Activated CD4-positive, alpha-beta T cell treated with anti-CD3 and anti-CD28 coated beads, Interleukin-2, amount 10 ng/mL, durations not matched to agents 7 days and 5 days (primary cell): ENCODE results near the gene HSPA8. TPM values are rescaled to one million over a fixed set of nuclear protein-coding genes. Genes with fewer than 3 reads are reported as not detected.
"Not testable (repeated sequence)": the region's sequence is repeated elsewhere in the genome, so short reads cannot be mapped to it uniquely, and the experiment has no call there.

ENCODE experiments used
- CTCF ChIA-PET: fragments of 350-600 bp; sonication (Branson Sonifier 250); formaldehyde crosslinking; loops from one replicate; lab custom pipeline; 2021; ENCODE audit warnings: antibody characterized with exemption; lab: Charles Lee
- POLR2A ChIA-PET: fragments of 350-600 bp; sonication (Branson Sonifier 250); formaldehyde crosslinking; loops from one replicate; lab custom pipeline; 2021; ENCODE audit warnings: antibody characterized with exemption; lab: Charles Lee
- DNase-seq: peaks from one replicate; pipeline ENCODE4 v3.0.0-alpha.2; 2020
- H3K27ac Mint-ChIP-seq: one replicate; pipeline ENCODE4 v1.8.0; 2021; ENCODE audit warnings: mild to moderate bottlenecking, moderate library complexity, mixed read lengths
- H3K27me3 Mint-ChIP-seq: one replicate; pipeline ENCODE4 v1.8.0; 2021; ENCODE audit warnings: mixed read lengths
- H3K36me3 Mint-ChIP-seq: one replicate; pipeline ENCODE4 v1.8.0; 2021; ENCODE audit warnings: low read depth, mixed read lengths
- H3K4me1 Mint-ChIP-seq: one replicate; pipeline ENCODE4 v1.8.0; 2021; ENCODE audit warnings: mixed read lengths
- H3K4me3 Mint-ChIP-seq: one replicate; pipeline ENCODE4 v1.8.0; 2021; ENCODE audit warnings: mild to moderate bottlenecking, moderate library complexity, mixed read lengths
- H3K9me3 Mint-ChIP-seq: one replicate; pipeline ENCODE4 v1.8.0; 2021; ENCODE audit warnings: mixed read lengths
- total RNA-seq, 2 experiments: library from RNA; stranded (reverse); gene quantifications; one replicate each; pipeline ENCODE4 v1.2.3, GENCODE V29; 2021

Gene HSPA8
- total RNA-seq, 2 experiments from 2014 or later, result 2,083 to 2,541 TPM

DNA sequence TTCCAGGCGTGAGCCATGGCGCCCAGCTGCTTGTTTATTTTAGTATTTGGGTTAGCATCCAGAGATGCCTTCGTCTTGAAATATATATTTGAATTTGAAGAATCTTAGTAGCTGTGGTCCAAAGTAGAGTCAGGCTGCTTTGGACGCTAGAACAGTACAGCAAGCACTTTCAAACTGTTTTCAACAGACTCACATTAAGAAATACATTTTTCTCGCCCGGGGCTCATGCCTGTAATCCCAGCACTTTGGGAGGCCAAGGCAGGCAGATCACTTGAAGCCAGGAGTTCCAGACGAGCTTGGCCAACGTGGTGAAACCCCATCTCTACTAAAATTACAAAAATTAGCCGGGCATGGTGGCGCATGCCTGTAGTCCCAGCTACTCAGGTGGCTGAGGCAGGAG, 27.0 kb upstream of the HSPA8 start:
- POLR2A ChIA-PET, H3K9me3 Mint-ChIP-seq, H3K27me3 Mint-ChIP-seq, H3K4me3 Mint-ChIP-seq, H3K36me3 Mint-ChIP-seq, DNase-seq: not testable (repeated sequence)
- CTCF ChIA-PET, result interaction anchor here (0.6 to 2.6 kb wide), 7 partner anchors 9 to 173 kb away, joined by 3 to 14 read pairs (median 4); no protein-coding TSS in a partner anchor
- peak overlapping the region; percentile 94 for H3K27ac Mint-ChIP-seq
- H3K4me1 Mint-ChIP-seq, result peaks cover 58% of the 10 kb centered on the region

DNA sequence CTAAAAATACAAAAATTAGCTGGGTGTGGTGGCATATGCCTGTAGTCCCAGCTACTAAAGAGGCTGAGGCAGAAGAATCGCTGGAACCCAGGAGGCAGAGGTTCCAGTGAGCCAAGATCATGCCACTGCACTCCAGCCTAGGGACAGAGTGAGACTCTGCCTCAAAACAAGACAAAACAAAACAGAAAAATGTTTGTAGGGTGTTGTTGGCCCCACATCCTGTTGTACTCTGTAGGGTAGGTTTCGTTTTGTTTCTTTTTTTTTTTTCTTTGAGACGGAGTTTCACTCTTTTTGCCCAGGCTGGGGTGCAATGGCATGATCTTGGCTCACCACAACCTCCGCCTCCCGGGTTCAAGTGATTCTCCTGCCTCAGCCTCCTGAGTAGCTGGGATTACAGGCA, 25.7 kb upstream of the HSPA8 start:
- POLR2A ChIA-PET, H3K27me3 Mint-ChIP-seq: not testable (repeated sequence)
- peak overlapping the region; percentile 94 for H3K27ac Mint-ChIP-seq

DNA sequence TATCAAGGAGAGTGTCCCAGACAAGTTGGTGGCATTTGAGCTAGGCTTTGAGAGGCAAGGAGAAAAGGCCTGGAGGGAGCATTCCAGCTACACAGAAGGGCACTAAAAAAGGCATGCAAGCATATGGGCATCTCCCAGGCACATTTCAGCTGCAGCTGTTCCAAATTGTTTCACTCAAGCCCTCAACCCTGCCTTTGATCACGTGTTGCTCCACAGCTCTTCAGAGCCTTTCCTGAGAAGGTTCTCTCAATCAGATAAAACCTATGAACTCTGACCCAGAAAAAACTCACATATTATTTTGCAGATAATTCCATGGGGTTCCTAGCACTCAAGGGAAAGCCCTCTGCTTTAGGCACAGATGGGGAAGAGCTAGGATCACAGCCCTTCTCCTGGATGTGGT, 24.4 kb upstream of the HSPA8 start:
- peaks cover 12% of the 10 kb centered on the region for H3K9me3 Mint-ChIP-seq

More for the DNA sequence above, 25.7 kb upstream of the HSPA8 start:
- Mint-ChIP-seq H3K4me1 (peaks cover 71% of the 10 kb centered on the region), H3K9me3 (peaks cover 12% of the 10 kb centered on the region), H3K4me3 (peak overlapping the region; percentile 56)
- CTCF ChIA-PET, result interaction anchor here (0.6 to 2.6 kb wide), 4 partner anchors 15 to 160 kb away, joined by 4 to 14 read pairs (median 6); no protein-coding TSS in a partner anchor
- peak; percentile 70 for DNase-seq
- H3K36me3 Mint-ChIP-seq, result not testable (repeated sequence)

DNA sequence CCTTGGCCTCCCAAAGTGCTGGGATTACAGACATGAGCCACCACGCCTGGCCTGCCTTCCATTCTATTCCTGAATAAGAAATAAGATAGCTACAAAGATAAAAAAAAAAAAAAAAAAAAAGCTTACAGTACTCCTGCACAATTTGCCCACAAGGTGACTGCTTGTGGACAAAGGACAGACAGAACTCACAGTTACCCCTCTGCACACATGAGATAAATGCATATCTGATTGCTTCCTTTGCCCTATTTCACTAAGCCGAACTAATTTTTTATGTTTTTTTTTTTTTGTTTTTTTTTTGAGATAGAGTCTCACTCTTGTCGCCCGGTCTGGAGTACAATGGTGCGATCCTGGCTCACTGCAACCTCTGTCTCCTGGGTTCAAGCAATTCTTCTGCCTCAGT, 23.6 kb upstream of the HSPA8 start:
- ChIA-PET POLR2A (no interaction called here), CTCF (interaction anchor here (0.7 to 3.0 kb wide), 8 partner anchors 12 to 393 kb away, joined by 3 to 9 read pairs (median 4); partner anchors contain the start of gene HSPA8)
- Mint-ChIP-seq H3K27me3 (no peaks in the 10 kb centered on the region), H3K4me3 (no peak overlapping the region), H3K27ac (peak overlapping the region; percentile 62), H3K4me1 (peaks cover 66% of the 10 kb centered on the region), H3K9me3 (peaks cover 12% of the 10 kb centered on the region), H3K36me3 (peaks cover 7% of the 10 kb centered on the region)
- no peak for DNase-seq

More for the DNA sequence above, 24.4 kb upstream of the HSPA8 start:
- Mint-ChIP-seq H3K36me3 (peaks cover 7% of the 10 kb centered on the region), H3K4me1 (peaks cover 74% of the 10 kb centered on the region), H3K4me3 (peak overlapping the region; percentile 1), H3K27me3 (no peaks in the 10 kb centered on the region), H3K27ac (peak overlapping the region; percentile 94)
- POLR2A ChIA-PET, result no interaction called here
- DNase-seq, result peak; percentile 25
- CTCF ChIA-PET, result interaction anchor here (0.9 to 1.9 kb wide), 4 partner anchors 16 to 392 kb away, joined by 3 to 5 read pairs (median 4); no protein-coding TSS in a partner anchor

DNA sequence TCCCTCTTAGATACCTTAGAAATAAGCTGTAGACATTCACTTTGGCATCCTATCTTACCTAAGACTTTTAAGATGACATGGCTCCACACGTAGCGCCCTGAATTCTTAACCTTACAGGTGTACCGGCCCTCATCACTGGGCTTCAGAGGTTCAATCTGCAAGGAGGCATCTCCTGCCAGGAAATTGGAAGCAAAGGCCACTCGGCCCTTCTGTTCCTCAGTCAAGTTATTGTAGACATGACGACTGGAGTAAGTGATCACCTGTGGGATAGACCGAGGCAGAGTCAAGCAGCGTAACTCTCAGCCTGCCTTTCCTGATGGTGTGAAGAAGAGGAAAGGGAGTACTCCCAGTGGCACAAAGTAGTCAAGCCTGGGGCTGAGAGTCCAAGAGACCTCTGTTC, 22.5 kb upstream of the HSPA8 start:
- peaks cover 70% of the 10 kb centered on the region for H3K4me1 Mint-ChIP-seq
- H3K36me3 Mint-ChIP-seq, result peaks cover 7% of the 10 kb centered on the region
- ChIA-PET CTCF (interaction anchor here (3.0 to 3.7 kb wide), 2 partner anchors 11 to 14 kb away, joined by 9 to 23 read pairs; no protein-coding TSS in a partner anchor), POLR2A (no interaction called here)
- peaks cover 12% of the 10 kb centered on the region for H3K9me3 Mint-ChIP-seq
- H3K27ac Mint-ChIP-seq, result no peak overlapping the region
- H3K4me3 Mint-ChIP-seq, result no peak overlapping the region
- no peaks in the 10 kb centered on the region for H3K27me3 Mint-ChIP-seq
- no peak for DNase-seq

DNA sequence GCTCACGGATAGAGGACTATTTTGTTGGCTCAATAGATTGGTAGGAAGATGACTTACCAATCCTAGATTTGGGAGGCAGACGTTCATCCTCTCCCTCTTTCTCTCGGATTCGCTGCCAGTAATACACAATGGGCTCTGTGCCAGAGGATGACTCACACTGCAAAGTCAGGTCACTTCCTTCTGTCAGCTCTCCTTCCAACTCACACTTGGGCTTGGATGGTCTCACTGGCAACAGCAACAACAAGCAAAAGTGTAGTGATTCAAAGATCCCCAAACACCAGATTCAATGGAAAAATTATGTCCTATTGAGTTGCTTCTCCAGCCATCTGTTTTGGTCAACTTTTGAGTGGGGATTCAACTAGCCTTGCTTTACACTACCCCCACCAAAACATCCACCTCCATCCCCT, 21.7 kb upstream of the HSPA8 start:
- Mint-ChIP-seq H3K27me3 (no peaks in the 10 kb centered on the region), H3K4me3 (no peak overlapping the region), H3K9me3 (peaks cover 12% of the 10 kb centered on the region), H3K27ac (peak overlapping the region; percentile 77), H3K36me3 (peaks cover 7% of the 10 kb centered on the region), H3K4me1 (peaks cover 64% of the 10 kb centered on the region)
- DNase-seq, result peak; percentile 75
- CTCF ChIA-PET, result interaction anchor here (0.6 to 3.7 kb wide), 5 partner anchors 10 to 90 kb away, joined by 3 to 23 read pairs (median 4); partner anchors contain the start of gene HSPA8
- POLR2A ChIA-PET, result interaction anchor here (1.2 kb wide), 1 partner anchor 21 kb away, joined by 3 read pairs; the partner anchor contains the start of gene HSPA8

DNA sequence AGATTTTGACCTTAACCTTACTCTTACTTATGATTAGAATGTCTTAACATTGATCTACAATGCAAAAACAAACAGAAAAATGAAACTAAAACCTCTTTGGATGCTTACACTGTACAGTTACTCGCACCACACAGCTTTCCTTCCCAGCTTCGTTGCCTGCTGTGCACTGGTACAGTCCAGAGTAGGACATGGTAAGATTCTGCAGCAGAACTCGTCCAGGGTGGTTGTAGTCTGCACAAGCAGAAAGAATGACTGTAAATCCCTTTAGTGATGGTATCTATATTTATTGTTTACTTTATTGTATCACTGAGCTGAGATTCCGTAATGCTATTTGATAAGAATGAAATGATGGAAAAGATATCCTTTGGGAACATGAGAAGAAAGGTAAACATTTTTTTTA, 21.0 kb upstream of the HSPA8 start:
- CTCF ChIA-PET, result interaction anchor here (0.6 to 3.7 kb wide), 6 partner anchors 10 to 91 kb away, joined by 3 to 23 read pairs (median 4); partner anchors contain the start of gene HSPA8
- DNase-seq, result peak; percentile 48
- Mint-ChIP-seq H3K27ac (peak overlapping the region; percentile 79), H3K4me1 (peaks cover 59% of the 10 kb centered on the region), H3K27me3 (no peaks in the 10 kb centered on the region), H3K4me3 (peak overlapping the region; percentile 37), H3K9me3 (peaks cover 12% of the 10 kb centered on the region), H3K36me3 (peaks cover 7% of the 10 kb centered on the region)
- POLR2A ChIA-PET, result interaction anchor here (1.2 kb wide), 1 partner anchor 21 kb away, joined by 3 read pairs; the partner anchor contains the start of gene HSPA8

DNA sequence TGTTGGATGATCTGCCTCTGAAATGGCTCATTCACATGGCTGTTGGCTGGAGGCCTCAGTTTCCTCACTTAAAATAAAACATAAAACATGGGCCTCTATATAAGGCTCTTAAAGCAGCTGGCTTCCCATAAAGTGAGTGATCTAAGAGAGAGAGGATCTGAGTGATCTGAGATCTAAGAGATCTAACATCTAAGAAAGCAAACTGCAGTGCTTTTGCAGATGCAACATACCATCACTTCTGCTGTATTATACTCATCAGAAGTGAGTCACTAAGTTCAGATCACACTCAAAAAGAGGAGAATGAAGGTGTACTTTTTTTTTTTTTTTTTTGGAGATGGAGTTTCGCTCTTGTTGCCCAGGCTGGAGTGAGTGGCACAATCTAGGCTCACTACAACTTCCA, 18.1 kb upstream of the HSPA8 start:
- CTCF ChIA-PET, result interaction anchor here (0.5 to 1.6 kb wide), 5 partner anchors 8 to 161 kb away, joined by 3 to 6 read pairs (median 4); no protein-coding TSS in a partner anchor
- no peak overlapping the region for H3K4me3 Mint-ChIP-seq

DNA sequence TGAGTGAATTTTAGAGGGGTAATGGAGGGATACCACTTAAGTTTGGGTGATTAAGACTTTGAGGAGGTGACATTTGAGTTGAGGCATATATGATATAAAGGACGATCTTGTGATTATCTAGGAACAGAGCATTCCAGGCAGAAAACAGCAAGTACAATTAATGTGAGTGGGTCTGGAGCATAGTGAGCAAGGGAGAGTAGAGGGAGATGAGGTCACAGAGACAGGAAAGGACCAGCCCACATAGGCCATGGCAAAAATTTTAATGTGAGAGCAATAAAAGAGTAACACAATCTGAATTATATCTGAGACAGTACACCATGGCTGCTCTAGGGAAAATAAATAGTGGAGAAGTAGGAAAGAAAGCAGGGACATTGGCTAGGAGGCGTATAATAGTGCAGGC, 14.5 kb upstream of the HSPA8 start:
- Mint-ChIP-seq H3K4me1 (peaks cover 34% of the 10 kb centered on the region), H3K27ac (no peak overlapping the region), H3K9me3 (no peaks in the 10 kb centered on the region), H3K27me3 (no peaks in the 10 kb centered on the region), H3K36me3 (peaks cover 5% of the 10 kb centered on the region), H3K4me3 (no peak overlapping the region)
- ChIA-PET POLR2A (no interaction called here), CTCF (no interaction called here)
- no peak for DNase-seq

More for the DNA sequence above, 18.1 kb upstream of the HSPA8 start:
- Mint-ChIP-seq H3K9me3 (peaks cover 12% of the 10 kb centered on the region), H3K27me3 (no peaks in the 10 kb centered on the region), H3K4me1 (peaks cover 39% of the 10 kb centered on the region), H3K27ac (no peak overlapping the region), H3K36me3 (peaks cover 7% of the 10 kb centered on the region)
- DNase-seq, result no peak
- POLR2A ChIA-PET, result no interaction called here

DNA sequence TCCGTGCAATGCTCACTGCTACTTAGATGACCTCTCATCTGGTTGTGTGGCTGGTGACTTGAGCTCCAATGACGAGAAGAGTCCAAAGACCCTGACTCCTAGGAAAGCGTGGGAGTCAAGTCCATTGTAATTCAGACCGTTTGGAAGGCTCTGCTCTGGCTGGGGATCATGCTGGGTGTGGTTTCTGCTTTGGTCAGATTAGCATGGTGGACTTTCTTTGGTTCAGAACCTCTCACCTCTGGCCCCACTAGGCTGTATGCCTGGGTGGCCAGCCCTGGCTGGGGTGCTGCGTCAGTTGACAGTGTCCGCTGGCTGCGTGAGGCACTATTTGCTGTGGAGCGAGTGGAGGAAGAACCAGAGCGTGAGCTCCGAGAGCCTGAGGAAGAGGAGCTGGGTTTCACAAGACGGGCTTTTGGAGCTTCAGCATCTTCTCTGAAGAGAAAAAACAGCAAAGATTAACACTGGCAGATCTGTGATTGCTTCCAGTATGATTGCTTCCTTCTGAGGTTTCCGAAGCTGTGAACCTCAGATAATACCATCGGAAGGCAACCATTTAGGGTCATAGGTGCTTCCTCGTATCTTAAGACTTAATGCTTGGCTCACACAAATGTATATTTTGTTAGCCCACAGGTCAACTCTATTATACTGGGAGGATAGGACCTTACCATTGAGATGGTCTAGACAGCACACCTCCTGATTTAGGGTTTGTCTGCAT, 11.6 kb upstream of the HSPA8 start:
- H3K36me3 Mint-ChIP-seq, result peaks cover 9% of the 10 kb centered on the region
- no peaks in the 10 kb centered on the region for H3K27me3 Mint-ChIP-seq
- POLR2A ChIA-PET, result interaction anchor here (1.0 kb wide), 1 partner anchor 11 kb away, joined by 5 read pairs; the partner anchor contains the start of gene HSPA8
- no peak for DNase-seq
- H3K4me3 Mint-ChIP-seq, result no peak overlapping the region
- no peaks in the 10 kb centered on the region for H3K9me3 Mint-ChIP-seq
- CTCF ChIA-PET, result interaction anchor here (0.7 to 3.3 kb wide), 3 partner anchors 10 to 174 kb away, joined by 3 to 9 read pairs (median 9); no protein-coding TSS in a partner anchor
- H3K4me1 Mint-ChIP-seq, result peaks cover 56% of the 10 kb centered on the region
- no peak overlapping the region for H3K27ac Mint-ChIP-seq

DNA sequence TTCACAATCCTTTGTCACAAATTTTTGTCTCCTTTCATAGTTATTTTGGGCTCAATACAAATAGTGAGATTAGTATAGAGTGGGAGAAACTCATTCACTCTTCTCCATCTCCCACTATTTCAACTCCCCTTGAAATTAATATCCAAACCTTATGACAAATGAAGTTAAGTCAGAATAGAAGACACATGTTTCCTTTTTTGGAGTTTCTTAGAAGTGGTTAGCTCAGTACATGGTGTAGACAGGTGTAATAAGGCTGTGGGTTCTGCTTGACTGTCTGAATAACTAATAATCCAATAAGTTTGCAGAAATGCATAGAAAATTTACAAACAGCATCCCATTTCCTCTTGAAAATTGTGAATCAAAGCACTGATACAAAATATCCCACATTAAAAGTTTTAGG, 10.8 kb upstream of the HSPA8 start:
- POLR2A ChIA-PET, result no interaction called here
- Mint-ChIP-seq H3K27me3 (no peaks in the 10 kb centered on the region), H3K36me3 (peaks cover 9% of the 10 kb centered on the region), H3K9me3 (no peaks in the 10 kb centered on the region), H3K27ac (peak overlapping the region; percentile 52), H3K4me1 (peaks cover 61% of the 10 kb centered on the region), H3K4me3 (no peak overlapping the region)
- CTCF ChIA-PET, result interaction anchor here (0.7 to 3.3 kb wide), 4 partner anchors 11 to 174 kb away, joined by 3 to 9 read pairs (median 6); no protein-coding TSS in a partner anchor
- no peak for DNase-seq

DNA sequence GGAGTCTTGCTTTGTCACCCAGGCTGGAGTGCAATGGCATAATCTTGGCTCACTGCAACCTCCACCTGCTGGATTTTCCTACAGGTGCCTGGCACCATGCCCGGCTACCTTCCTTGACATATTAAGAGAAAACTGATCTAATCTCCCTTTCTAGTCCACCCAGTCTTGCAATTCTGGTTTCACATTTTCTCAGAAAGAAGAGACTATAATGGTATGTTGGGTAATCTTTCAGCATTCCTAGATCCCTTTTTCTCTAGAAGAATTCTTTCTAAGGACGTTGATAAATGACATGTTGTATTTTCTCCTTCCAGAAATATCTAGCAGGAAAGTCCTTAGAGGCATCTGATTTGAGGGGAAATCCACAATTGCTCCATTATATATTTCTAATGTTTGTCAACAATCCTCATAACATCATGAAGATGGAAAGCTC, 10.4 kb upstream of the HSPA8 start:
- CTCF ChIA-PET, result interaction anchor here (0.7 to 3.3 kb wide), 7 partner anchors 8 to 175 kb away, joined by 3 to 9 read pairs (median 4); no protein-coding TSS in a partner anchor
- H3K4me3 Mint-ChIP-seq, result no peak overlapping the region

More for the DNA sequence above, 10.4 kb upstream of the HSPA8 start:
- Mint-ChIP-seq H3K9me3 (no peaks in the 10 kb centered on the region), H3K27me3 (no peaks in the 10 kb centered on the region), H3K4me1 (peaks cover 61% of the 10 kb centered on the region), H3K36me3 (peaks cover 9% of the 10 kb centered on the region), H3K27ac (peak overlapping the region; percentile 52)
- POLR2A ChIA-PET, result no interaction called here
- DNase-seq, result no peak
